Vagina (tissue), 2 donors: Measurements from ENCODE around the gene ZNF423. TPM values are rescaled to one million over a fixed set of nuclear protein-coding genes. Genes with fewer than 3 reads are reported as not detected.

Experiments used
- DNase-seq, 2 donors: peaks; one replicate each; pipeline ENCODE4 v3.0.0-alpha.2; 2017; ENCODE audit errors: extremely low spot score in 2 of 2
- H3K27ac ChIP-seq: fragments of 200-600 bp; sonication (generic); one replicate; pipeline ENCODE4 v1.5.1; 2019
- H3K27me3 ChIP-seq: fragments of 200-600 bp; sonication (generic); one replicate; pipeline ENCODE4 v1.5.1; 2019
- H3K36me3 ChIP-seq, 2 donors: fragments of 200-600 bp; sonication (generic); one replicate each; pipeline ENCODE4 v1.5.1; 2017 to 2019
- H3K4me1 ChIP-seq: fragments of 200-600 bp; sonication (generic); one replicate; pipeline ENCODE4 v1.5.1; 2019
- H3K4me3 ChIP-seq, 2 donors: fragments of 200-600 bp; sonication (generic); 1 replicate in 1 of 2; 2 replicates in 1 of 2; pipeline ENCODE4 v1.5.1; 2016 to 2019
- H3K9me3 ChIP-seq: fragments of 200-600 bp; sonication (generic); one replicate; pipeline ENCODE4 v1.5.1; 2019
- CTCF ChIP-seq, 3 experiments: fragments of 450-650 bp in 2 of 3; fragments of 200-600 bp in 1 of 3; sonication (generic) in 1 of 3; IDR thresholded peaks; one replicate each; pipeline ENCODE4 v1.5.1; 2017 to 2019; ENCODE audit warnings: antibody characterized with exemption in 3 of 3, mild to moderate bottlenecking in 2 of 3, moderate library complexity in 2 of 3
- POLR2A ChIP-seq, 2 donors: fragments of 450-650 bp; IDR thresholded peaks; one replicate each; pipeline ENCODE4 v1.6.1; 2017; ENCODE audit warnings: antibody characterized with exemption in 2 of 2, mild to moderate bottlenecking in 2 of 2, moderate library complexity in 2 of 2
- POLR2AphosphoS5 ChIP-seq, 2 donors: sonication (generic); formaldehyde crosslinking; IDR thresholded peaks; one replicate each; pipeline ENCODE4 v1.9.0; 2017; ENCODE audit warnings: antibody characterized with exemption in 2 of 2, mild to moderate bottlenecking in 2 of 2, low read depth in 1 of 2; ENCODE audit not compliant: insufficient read depth in 1 of 2
- intact Hi-C: fragments of 100-400 bp; cut with DNase I; formaldehyde crosslinking; loops from one replicate; pipeline ENCODE4 v1.15.1; 2023
- total RNA-seq: library from RNA; depleted of rRNA; stranded (reverse); fragments of >200 nt; gene quantifications from one replicate; pipeline ENCODE4 v1.2.3, GENCODE V29; 2016

Gene ZNF423
- total RNA-seq, 1 donor from 2014 or later = 10.3 TPM

DNA sequence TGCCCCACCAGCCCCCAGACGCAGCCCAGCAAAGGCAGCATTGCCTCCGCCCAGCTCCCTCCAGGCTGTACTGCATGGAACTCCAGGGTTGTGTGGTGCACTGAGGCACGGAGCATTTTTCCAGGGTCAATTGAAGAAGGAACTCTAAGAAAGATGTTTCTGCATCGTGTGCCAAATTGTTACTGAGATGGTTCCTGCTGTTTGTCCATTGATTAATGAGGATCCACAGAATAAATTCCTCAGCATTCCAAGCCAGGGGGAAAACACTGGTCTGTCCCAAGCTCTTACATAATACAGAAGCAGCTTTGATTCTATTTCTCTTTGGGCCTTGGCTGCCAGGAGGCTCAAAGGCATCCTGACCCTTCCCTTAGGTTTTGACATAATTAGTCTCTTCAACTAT is 80.9 kb downstream of the ZNF423 start:
- intact Hi-C loops = no loop called here
- H3K27me3 ChIP-seq = no peaks in the 10 kb centered on the region
- H3K36me3 ChIP-seq = no peaks in the 10 kb centered on the region
- H3K9me3 ChIP-seq = no peaks in the 10 kb centered on the region
- DNase-seq = no peak
- no peak overlapping the region for H3K4me3 ChIP-seq
- H3K27ac ChIP-seq = no peak overlapping the region
- no peak for TF ChIP-seq POLR2A (IDR thresholded peaks at IDR 0.05)
- TF ChIP-seq CTCF (IDR thresholded peaks at IDR 0.05) = no peak
- no peak for TF ChIP-seq POLR2AphosphoS5 (IDR thresholded peaks at IDR 0.05; ENCODE audit: insufficient read depth in 1 of 2, low read depth in 1 of 2)
- no peaks in the 10 kb centered on the region for H3K4me1 ChIP-seq

DNA sequence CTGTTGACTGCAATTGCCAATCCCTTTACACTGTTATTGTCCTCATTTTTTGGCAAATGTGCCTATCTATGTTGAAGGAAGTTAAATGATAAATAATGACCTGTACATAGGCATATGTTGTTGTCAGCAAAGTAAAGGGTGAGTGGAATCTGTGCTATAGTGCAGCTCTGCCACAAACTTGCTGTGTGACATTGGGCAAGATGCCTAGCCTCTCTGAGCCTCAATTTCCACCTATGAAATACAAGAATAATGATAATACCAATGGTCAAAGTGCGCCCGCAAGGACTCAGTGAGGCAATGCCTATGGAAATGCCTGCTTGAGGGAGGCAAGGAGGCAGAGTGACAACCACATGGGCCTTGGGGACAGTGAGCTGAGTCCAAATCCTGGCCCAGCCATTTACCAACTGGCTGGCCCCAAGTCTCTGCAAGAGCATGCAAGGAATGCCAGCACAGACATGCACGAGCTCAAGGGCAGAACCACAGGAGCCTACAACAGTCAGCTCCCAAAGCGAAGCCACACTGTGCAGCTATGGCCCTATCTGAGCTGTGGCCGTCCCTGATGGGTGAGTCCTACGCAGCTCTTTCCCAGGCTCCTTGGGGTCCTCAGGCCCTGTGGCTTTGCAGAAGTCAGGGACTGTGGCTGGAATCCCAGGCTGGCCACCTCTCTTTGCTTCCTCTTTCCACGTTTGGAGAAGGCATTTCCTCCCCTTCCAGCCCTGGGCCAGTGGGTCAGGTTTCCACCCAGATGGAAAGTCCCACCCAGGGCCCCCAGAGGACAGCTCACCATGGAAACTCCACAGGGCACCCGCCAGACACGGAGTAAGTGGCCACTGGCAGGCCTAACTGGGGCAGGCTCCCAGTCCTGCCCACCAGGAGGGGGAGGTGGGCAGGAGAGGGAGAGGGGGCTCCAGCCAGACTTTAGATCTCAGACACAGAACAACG is 82.1 kb downstream of the ZNF423 start:
- H3K27ac ChIP-seq = no peak overlapping the region
- H3K4me3 ChIP-seq = no peak overlapping the region
- intact Hi-C loops = no loop called here
- no peak for TF ChIP-seq POLR2AphosphoS5 (IDR thresholded peaks at IDR 0.05; ENCODE audit: insufficient read depth in 1 of 2, low read depth in 1 of 2)
- no peak for TF ChIP-seq CTCF (IDR thresholded peaks at IDR 0.05)
- no peak for TF ChIP-seq POLR2A (IDR thresholded peaks at IDR 0.05)
- H3K27me3 ChIP-seq = no peaks in the 10 kb centered on the region
- no peak for DNase-seq
- no peaks in the 10 kb centered on the region for H3K4me1 ChIP-seq
- no peaks in the 10 kb centered on the region for H3K9me3 ChIP-seq
- H3K36me3 ChIP-seq = no peaks in the 10 kb centered on the region

- H3K27ac ChIP-seq = no peak overlapping the region
- intact Hi-C loops = no loop called here
- H3K27me3 ChIP-seq = no peaks in the 10 kb centered on the region
- no peaks in the 10 kb centered on the region for H3K4me1 ChIP-seq
- no peak for DNase-seq
- no peaks in the 10 kb centered on the region for H3K36me3 ChIP-seq
- TF ChIP-seq POLR2AphosphoS5 (IDR thresholded peaks at IDR 0.05; ENCODE audit: insufficient read depth in 1 of 2, low read depth in 1 of 2) (no peak), POLR2A (IDR thresholded peaks at IDR 0.05) (no peak), CTCF (IDR thresholded peaks at IDR 0.05) (no peak)
- no peaks in the 10 kb centered on the region for H3K9me3 ChIP-seq
- H3K4me3 ChIP-seq = no peak overlapping the region
Observed at GRCh38 chr16:49767998-49768397, 87.9 kb downstream of the ZNF423 start.

DNA sequence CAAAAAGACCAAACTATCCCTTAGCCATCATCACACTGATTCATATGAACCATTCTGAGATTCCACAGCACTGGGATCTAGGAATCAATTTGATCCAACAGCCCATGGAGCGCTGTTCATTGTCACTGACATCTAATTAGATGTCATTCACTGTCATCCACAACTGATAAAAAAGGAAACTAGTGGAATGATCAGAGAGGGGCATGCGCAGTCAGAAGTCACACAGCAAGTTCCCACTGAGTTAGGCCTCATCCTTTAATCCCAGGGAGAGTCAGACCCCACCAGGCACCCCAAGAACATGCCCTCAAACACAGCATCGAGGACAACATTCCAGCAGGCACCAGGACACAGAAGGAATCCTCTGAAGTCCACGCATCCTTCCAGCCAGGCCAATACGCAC is 88.5 kb downstream of the ZNF423 start:
- Histone ChIP-seq H3K4me1 (no peaks in the 10 kb centered on the region), H3K9me3 (no peaks in the 10 kb centered on the region), H3K36me3 (no peaks in the 10 kb centered on the region), H3K27ac (no peak overlapping the region), H3K27me3 (no peaks in the 10 kb centered on the region), H3K4me3 (no peak overlapping the region)
- intact Hi-C loops = no loop called here
- no peak for DNase-seq
- no peak for TF ChIP-seq POLR2AphosphoS5 (IDR thresholded peaks at IDR 0.05; ENCODE audit: insufficient read depth in 1 of 2, low read depth in 1 of 2)
- TF ChIP-seq POLR2A (IDR thresholded peaks at IDR 0.05) = no peak
- TF ChIP-seq CTCF (IDR thresholded peaks at IDR 0.05) = no peak

DNA sequence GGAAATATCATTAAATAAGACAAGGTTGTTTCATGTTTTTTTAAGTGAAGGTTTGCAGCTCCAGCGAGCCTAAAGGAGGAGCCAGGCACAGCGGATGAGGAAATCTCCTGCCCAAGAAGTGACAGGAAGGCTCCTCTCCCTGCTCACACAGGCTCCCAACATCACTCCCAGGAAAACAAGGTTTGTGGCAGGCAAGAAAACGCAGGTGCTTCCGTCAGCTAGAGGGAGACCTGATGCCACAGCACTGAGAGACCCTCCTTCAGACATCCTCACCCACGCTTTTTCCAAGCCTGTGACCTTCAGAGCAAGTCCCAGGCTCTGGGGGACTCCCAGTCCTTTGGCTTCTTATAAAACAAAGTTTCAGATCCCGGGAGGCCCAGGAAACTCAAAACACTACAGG is 89.7 kb downstream of the ZNF423 start:
- TF ChIP-seq POLR2AphosphoS5 (IDR thresholded peaks at IDR 0.05; ENCODE audit: insufficient read depth in 1 of 2, low read depth in 1 of 2) = no peak
- intact Hi-C loops = no loop called here
- DNase-seq = no peak
- Histone ChIP-seq H3K27me3 (no peaks in the 10 kb centered on the region), H3K9me3 (no peaks in the 10 kb centered on the region), H3K4me3 (no peak overlapping the region), H3K4me1 (no peaks in the 10 kb centered on the region), H3K27ac (no peak overlapping the region), H3K36me3 (no peaks in the 10 kb centered on the region)
